HEK293 (cell line): ENCODE results near the gene CCDC142.
A peak's percentile ranks its signal among the peaks of the same experiment; 100 is the strongest.

Experiments used
- CTCF ChIA-PET: fragments of 350-600 bp; formaldehyde crosslinking; extraction: SDS; loops from one replicate; lab custom pipeline; 2021; ENCODE audit warnings: antibody characterized with exemption; lab: Yijun Ruan, JAX
- POLR2A ChIA-PET: fragments of 300-600 bp; formaldehyde crosslinking; extraction: SDS; loops from one replicate; lab custom pipeline; 2020; ENCODE audit warnings: antibody characterized with exemption, inconsistent platforms; lab: Yijun Ruan, JAX
- H3K27ac ChIP-seq: fragments of 200-500 bp; sonication (Bioruptor generic); 2 replicates; pipeline ENCODE4 v1.5.1; 2014; ENCODE audit warnings: low read depth, low read length, control low read depth, inconsistent platforms; ENCODE audit errors: extremely low read depth
- H3K36me3 ChIP-seq, 2 experiments: fragments of 200-500 bp in 1 of 2; sonication (Bioruptor generic) in 1 of 2; 1 replicate in 1 of 2; 2 replicates in 1 of 2; pipeline ENCODE4 v1.5.1; 2014 to 2017; ENCODE audit warnings: inconsistent platforms in 2 of 2, low read length in 2 of 2; ENCODE audit not compliant: control insufficient read depth in 2 of 2, insufficient read depth in 1 of 2
- H3K4me1 ChIP-seq: fragments of 200-500 bp; sonication (Bioruptor generic); 2 replicates; pipeline ENCODE4 v1.5.1; 2014; ENCODE audit warnings: mild to moderate bottlenecking, low read length, inconsistent platforms; ENCODE audit not compliant: control insufficient read depth, insufficient read depth
- H3K4me3 ChIP-seq: 2 replicates; pipeline ENCODE4 v1.5.1; 2011; ENCODE audit warnings: low read depth, mild to moderate bottlenecking, control low read depth, low read length, moderate library complexity
- H3K9me3 ChIP-seq: fragments of 200-500 bp; sonication (Bioruptor generic); 2 replicates; pipeline ENCODE4 v1.5.1; 2014; ENCODE audit warnings: low read depth, low read length, inconsistent platforms; ENCODE audit not compliant: control insufficient read depth, insufficient read depth
- GLIS1 ChIP-seq: fragments of 450-650 bp; formaldehyde crosslinking; IDR thresholded peaks from 2 replicates; pipeline ENCODE4 v1.5.1; 2016; ENCODE audit warnings: missing biosample characterization, missing genetic modification characterization
- IKZF3 ChIP-seq: fragments of 450-650 bp; IDR thresholded peaks from 2 replicates; pipeline ENCODE4 v1.5.0; 2018; ENCODE audit warnings: missing biosample characterization, mild to moderate bottlenecking, missing genetic modification characterization, moderate library complexity
- PRDM1 ChIP-seq: fragments of 450-650 bp; formaldehyde crosslinking; IDR thresholded peaks from 2 replicates; pipeline ENCODE4; 2016; ENCODE audit warnings: missing biosample characterization, missing genetic modification characterization
- SETDB1 ChIP-seq: IDR thresholded peaks from one replicate; pipeline ENCODE4 v1.6.1; 2017; ENCODE audit warnings: mild to moderate bottlenecking, low read length, moderate library complexity, mixed read lengths; ENCODE audit not compliant: insufficient read length
- ZBTB21 ChIP-seq: fragments of 450-650 bp; formaldehyde crosslinking; IDR thresholded peaks from 2 replicates; pipeline ENCODE4 v1.5.1; 2017; ENCODE audit warnings: missing biosample characterization, missing genetic modification characterization
- ZBTB49 ChIP-seq: fragments of 450-650 bp; formaldehyde crosslinking; IDR thresholded peaks from 2 replicates; pipeline ENCODE4 v1.5.1; 2016; ENCODE audit warnings: missing biosample characterization, missing genetic modification characterization, low read depth
- ZFP3 ChIP-seq: fragments of 450-650 bp; formaldehyde crosslinking; IDR thresholded peaks from 2 replicates; pipeline ENCODE4 v1.5.1; 2016; ENCODE audit warnings: low read depth, missing biosample characterization, missing genetic modification characterization
- ZNF169 ChIP-seq: fragments of 450-650 bp; formaldehyde crosslinking; IDR thresholded peaks from 2 replicates; pipeline ENCODE4 v1.5.1; 2016; ENCODE audit warnings: missing biosample characterization, missing genetic modification characterization
- ZNF2 ChIP-seq: fragments of 450-650 bp; formaldehyde crosslinking; IDR thresholded peaks from 2 replicates; pipeline ENCODE4 v1.5.1; 2016; ENCODE audit warnings: missing biosample characterization, missing genetic modification characterization
- ZNF266 ChIP-seq: fragments of 450-650 bp; formaldehyde crosslinking; IDR thresholded peaks from 2 replicates; pipeline ENCODE4 v1.5.1; 2016; ENCODE audit warnings: missing biosample characterization, missing genetic modification characterization, low read depth
- ZNF48 ChIP-seq: fragments of 450-650 bp; formaldehyde crosslinking; IDR thresholded peaks from 2 replicates; pipeline ENCODE4 v1.5.1; 2016; ENCODE audit warnings: missing biosample characterization, missing genetic modification characterization
- ZNF701 ChIP-seq: fragments of 450-650 bp; formaldehyde crosslinking; IDR thresholded peaks from 2 replicates; pipeline ENCODE4 v1.5.1; 2016; ENCODE audit warnings: missing biosample characterization, missing genetic modification characterization
- ZNF776 ChIP-seq: fragments of 450-650 bp; formaldehyde crosslinking; IDR thresholded peaks from 2 replicates; pipeline ENCODE4 v1.5.0; 2017; ENCODE audit warnings: missing biosample characterization, missing genetic modification characterization, borderline replicate concordance
- TF ChIP-seq, protein P1 (sequence below): fragments of 450-650 bp; formaldehyde crosslinking; IDR thresholded peaks from 2 replicates; pipeline ENCODE4 v1.5.1; 2016; ENCODE audit warnings: missing biosample characterization, missing genetic modification characterization
- TF ChIP-seq, protein P2 (sequence below): fragments of 450-650 bp; formaldehyde crosslinking; IDR thresholded peaks from 2 replicates; pipeline ENCODE4 v1.5.1; 2017; ENCODE audit warnings: missing biosample characterization, missing genetic modification characterization

The CCDC142 gene

GRCh38 chr2:74424995-74425406, 57.8 kb downstream of the CCDC142 start:
- ChIA-PET CTCF (interaction anchor here (0.9 kb wide), 1 partner anchor 27 kb away, joined by 3 read pairs; no protein-coding TSS in a partner anchor), POLR2A (interaction anchor here (1.6 to 3.3 kb wide), 3 partner anchors 15 to 34 kb away, joined by 5 to 17 read pairs (median 8); partner anchors contain the start of gene WBP1)
- Histone ChIP-seq H3K4me1 (no peaks in the 10 kb centered on the region; the same call in 1 of the 2 replicates), H3K27ac (no peak overlapping the region), H3K4me3 (no peak overlapping the region), H3K9me3 (no peaks in the 10 kb centered on the region), H3K36me3 (peaks cover 16 to 63% of the 10 kb centered on the region in 2 experiments; a peak in 2 of 3 replicates)
- TF ChIP-seq ZNF776 (no peak), ZNF701 (tag by site-specific recombination) (no peak), ZFP3 (tag by site-specific recombination) (no peak), GLIS1 (no peak), IKZF3 (no peak), ZBTB21 (tag by site-specific recombination) (no peak), ZNF2 (tag by site-specific recombination) (no peak), ZBTB49 (tag by site-specific recombination) (no peak), ZNF48 (tag by site-specific recombination) (no peak), SETDB1 (no peak), ZNF169 (no peak)
- TF ChIP-seq, protein P1, sequence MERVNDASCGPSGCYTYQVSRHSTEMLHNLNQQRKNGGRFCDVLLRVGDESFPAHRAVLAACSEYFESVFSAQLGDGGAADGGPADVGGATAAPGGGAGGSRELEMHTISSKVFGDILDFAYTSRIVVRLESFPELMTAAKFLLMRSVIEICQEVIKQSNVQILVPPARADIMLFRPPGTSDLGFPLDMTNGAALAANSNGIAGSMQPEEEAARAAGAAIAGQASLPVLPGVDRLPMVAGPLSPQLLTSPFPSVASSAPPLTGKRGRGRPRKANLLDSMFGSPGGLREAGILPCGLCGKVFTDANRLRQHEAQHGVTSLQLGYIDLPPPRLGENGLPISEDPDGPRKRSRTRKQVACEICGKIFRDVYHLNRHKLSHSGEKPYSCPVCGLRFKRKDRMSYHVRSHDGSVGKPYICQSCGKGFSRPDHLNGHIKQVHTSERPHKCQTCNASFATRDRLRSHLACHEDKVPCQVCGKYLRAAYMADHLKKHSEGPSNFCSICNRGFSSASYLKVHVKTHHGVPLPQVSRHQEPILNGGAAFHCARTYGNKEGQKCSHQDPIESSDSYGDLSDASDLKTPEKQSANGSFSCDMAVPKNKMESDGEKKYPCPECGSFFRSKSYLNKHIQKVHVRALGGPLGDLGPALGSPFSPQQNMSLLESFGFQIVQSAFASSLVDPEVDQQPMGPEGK: no peak
- TF ChIP-seq, protein P2, sequence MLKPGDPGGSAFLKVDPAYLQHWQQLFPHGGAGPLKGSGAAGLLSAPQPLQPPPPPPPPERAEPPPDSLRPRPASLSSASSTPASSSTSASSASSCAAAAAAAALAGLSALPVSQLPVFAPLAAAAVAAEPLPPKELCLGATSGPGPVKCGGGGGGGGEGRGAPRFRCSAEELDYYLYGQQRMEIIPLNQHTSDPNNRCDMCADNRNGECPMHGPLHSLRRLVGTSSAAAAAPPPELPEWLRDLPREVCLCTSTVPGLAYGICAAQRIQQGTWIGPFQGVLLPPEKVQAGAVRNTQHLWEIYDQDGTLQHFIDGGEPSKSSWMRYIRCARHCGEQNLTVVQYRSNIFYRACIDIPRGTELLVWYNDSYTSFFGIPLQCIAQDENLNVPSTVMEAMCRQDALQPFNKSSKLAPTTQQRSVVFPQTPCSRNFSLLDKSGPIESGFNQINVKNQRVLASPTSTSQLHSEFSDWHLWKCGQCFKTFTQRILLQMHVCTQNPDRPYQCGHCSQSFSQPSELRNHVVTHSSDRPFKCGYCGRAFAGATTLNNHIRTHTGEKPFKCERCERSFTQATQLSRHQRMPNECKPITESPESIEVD: no peak

GRCh38 chr2:74424139-74424992, 58.4 kb downstream of the CCDC142 start:
- ChIA-PET CTCF (interaction anchor here (0.6 to 0.9 kb wide), 2 partner anchors 26 to 161 kb away, joined by 3 read pairs; no protein-coding TSS in a partner anchor), POLR2A (interaction anchor here (0.5 to 3.3 kb wide), 4 partner anchors 16 to 34 kb away, joined by 4 to 17 read pairs (median 6); partner anchors contain the start of gene WBP1)
- peak; percentile 65 for TF ChIP-seq PRDM1 (tag by site-specific recombination)
- no peak for TF ChIP-seq ZNF266 (tag by site-specific recombination)
- TF ChIP-seq, all 188 proteins: peak for 1
- no peaks in the 10 kb centered on the region for H3K9me3 ChIP-seq
- H3K4me1 ChIP-seq: no peaks in the 10 kb centered on the region; the same call in 1 of the 2 replicates
- H3K27ac ChIP-seq: no peak overlapping the region
- no peak overlapping the region for H3K4me3 ChIP-seq
- peaks cover 15 to 57% of the 10 kb centered on the region in 2 experiments; a peak in 2 of 3 replicates for H3K36me3 ChIP-seq
